Adrenal gland (tissue), 12 donors: Measurements from ENCODE around the gene PIK3R3. TPM values are rescaled to one million over a fixed set of nuclear protein-coding genes. Genes with fewer than 3 reads are reported as not detected.
A peak's percentile ranks its signal among the peaks of the same experiment; 100 is the strongest.

ENCODE experiments used
- DNase-seq, 7 donors: peaks; one replicate each; pipeline ENCODE4 v3.0.0-alpha.2; 2019 to 2020
- H3K27ac ChIP-seq, 5 donors: fragments of 200-600 bp; sonication (generic) in 4 of 5; 1 replicate in 3 of 5; 2 replicates in 2 of 5; pipeline versions ENCODE4 v1.5.1 to v1.8.0; 2016 to 2020; ENCODE audit warnings: mild to moderate bottlenecking in 1 of 5
- H3K27me3 ChIP-seq: fragments of 200-600 bp; 2 replicates; pipeline ENCODE4 v1.8.0; 2021
- H3K36me3 ChIP-seq, 2 donors: fragments of 200-600 bp; replicated peaks in 1 of 2; 1 replicate in 1 of 2; 2 replicates in 1 of 2; pipeline versions ENCODE4 v1.5.1 to v1.8.0; 2018 to 2022
- H3K4me1 ChIP-seq, 2 donors: fragments of 200-600 bp; replicated peaks in 1 of 2; 1 replicate in 1 of 2; 2 replicates in 1 of 2; pipeline versions ENCODE4 v1.5.1 to v1.8.0; 2018 to 2021
- H3K4me3 ChIP-seq, 4 donors: fragments of 200-600 bp; sonication (generic) in 3 of 4; one replicate each; pipeline ENCODE4 v1.5.1; 2016 to 2018
- H3K9me3 ChIP-seq, 3 donors: fragments of 200-600 bp; sonication (generic) in 1 of 3; replicated peaks in 1 of 3; 1 replicate in 2 of 3; 2 replicates in 1 of 3; pipeline versions ENCODE4 v1.5.1 to v1.8.0; 2016 to 2021
- POLR2A ChIP-seq, 2 donors: fragments of 450-650 bp; IDR thresholded peaks; one replicate each; pipeline ENCODE4 v1.6.1; 2017; ENCODE audit warnings: antibody characterized with exemption in 2 of 2, mild to moderate bottlenecking in 2 of 2, moderate library complexity in 1 of 2
- WGBS, 4 donors: extraction: QIAGEN DNeasy Blood & Tissue Kit in 2 of 4; methylation state at CpG; one replicate each; pipeline versions ENCODE4 v1.1.5 to v1.1.7; 2013 to 2017; 5-methylcytosine and 5-hydroxymethylcytosine counted together
- intact Hi-C, 2 donors: fragments of 100-400 bp; cut with DNase I; formaldehyde crosslinking; loops; one replicate each; pipeline versions ENCODE4 v1.14.1 to v1.15.0; 2022 to 2023
- polyA plus RNA-seq, 3 donors: library from polyadenylated mRNA; stranded (reverse); fragments of 200-250 nt in 2 of 3; fragments of 350-450 nt in 1 of 3; fragmentation: Illumina TruSeq in 1 of 3; extraction: RNeasy Lipid Tissue Mini Kit (QIAGEN cat#74804) in 1 of 3; gene quantifications; one replicate each; pipeline ENCODE4 v1.2.3, GENCODE V29; 2013 to 2014
- total RNA-seq, 9 donors: library from RNA; depleted of rRNA in 4 of 9; stranded (reverse); fragments of >200 nt in 4 of 9; fragments of 120-200 nt in 1 of 9; fragmentation: NEBNext Ultra II Directional in 1 of 9; extraction: Animal tissue kit (Norgen Biotek cat#: 25700) in 1 of 9; gene quantifications; one replicate each; pipeline versions ENCODE4 v1.1.0 to v1.2.4, GENCODE V29; 2013 to 2023
- TF ChIP-seq, protein P1 (sequence below), 6 experiments: fragments of 450-650 bp in 4 of 6; fragments of 200-600 bp in 2 of 6; sonication (generic) in 1 of 6; IDR thresholded peaks; 1 replicate in 5 of 6; 2 replicates in 1 of 6; pipeline versions ENCODE4 v1.5.1 to v1.8.0; 2016 to 2021; ENCODE audit warnings: antibody characterized with exemption in 6 of 6, mild to moderate bottlenecking in 2 of 6, moderate library complexity in 1 of 6
- donor health status: healthy with polysubstance abuse.
- donor health status: Bipolar disorder and iron deficiency.
- donor health status: DM: yes; HTN: yes; CAD: no.
- donor health status: DM: no; HTN: no; CAD: no.
- donor health status: DM: no; HTN: no; CAD: no.
- donor health status: DM: yes; HTN: yes; CAD: no.

The PIK3R3 gene
- total and polyA plus RNA-seq, 12 donors: 6.5 to 47.3 (median 21.1) TPM

DNA sequence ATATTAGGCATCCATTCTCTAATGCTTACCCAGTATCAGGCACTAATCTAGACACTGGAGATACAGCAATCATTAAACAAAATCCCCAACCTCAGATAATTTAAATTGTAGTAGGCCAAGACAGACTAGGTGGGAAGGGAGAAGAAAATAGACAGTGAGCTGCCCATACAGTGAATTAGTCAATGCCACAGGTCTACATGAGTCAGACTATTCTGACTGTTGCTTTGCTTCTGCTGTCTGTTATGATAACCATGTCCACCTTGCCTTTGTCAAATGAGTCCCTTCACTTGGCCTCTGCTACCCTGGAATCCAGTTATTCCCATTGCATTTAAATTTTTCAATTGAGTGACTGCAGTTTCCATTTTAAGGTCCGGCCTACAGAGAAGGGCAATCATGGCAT, 59.5 kb downstream of the PIK3R3 start:
- no peaks in the 10 kb centered on the region for H3K27me3 ChIP-seq
- no peaks in the 10 kb centered on the region for H3K36me3 ChIP-seq
- peaks cover 18 to 24% of the 10 kb centered on the region in 2 donors for H3K4me1 ChIP-seq
- no peak for DNase-seq
- WGBS, 4 donors: 86 to 100% (median 97%) methylated on average over 1 of the region's 1 CpG
- H3K4me3 ChIP-seq: no peak overlapping the region
- intact Hi-C loops: loop anchor here in 1 of 2 donors (10.0 kb wide), 1 partner anchor 52 kb away; no protein-coding TSS in a partner anchor
- H3K9me3 ChIP-seq: no peaks in the 10 kb centered on the region
- TF ChIP-seq, protein P1, sequence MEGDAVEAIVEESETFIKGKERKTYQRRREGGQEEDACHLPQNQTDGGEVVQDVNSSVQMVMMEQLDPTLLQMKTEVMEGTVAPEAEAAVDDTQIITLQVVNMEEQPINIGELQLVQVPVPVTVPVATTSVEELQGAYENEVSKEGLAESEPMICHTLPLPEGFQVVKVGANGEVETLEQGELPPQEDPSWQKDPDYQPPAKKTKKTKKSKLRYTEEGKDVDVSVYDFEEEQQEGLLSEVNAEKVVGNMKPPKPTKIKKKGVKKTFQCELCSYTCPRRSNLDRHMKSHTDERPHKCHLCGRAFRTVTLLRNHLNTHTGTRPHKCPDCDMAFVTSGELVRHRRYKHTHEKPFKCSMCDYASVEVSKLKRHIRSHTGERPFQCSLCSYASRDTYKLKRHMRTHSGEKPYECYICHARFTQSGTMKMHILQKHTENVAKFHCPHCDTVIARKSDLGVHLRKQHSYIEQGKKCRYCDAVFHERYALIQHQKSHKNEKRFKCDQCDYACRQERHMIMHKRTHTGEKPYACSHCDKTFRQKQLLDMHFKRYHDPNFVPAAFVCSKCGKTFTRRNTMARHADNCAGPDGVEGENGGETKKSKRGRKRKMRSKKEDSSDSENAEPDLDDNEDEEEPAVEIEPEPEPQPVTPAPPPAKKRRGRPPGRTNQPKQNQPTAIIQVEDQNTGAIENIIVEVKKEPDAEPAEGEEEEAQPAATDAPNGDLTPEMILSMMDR (IDR thresholded peaks at IDR 0.05): no peak
- TF ChIP-seq POLR2A (IDR thresholded peaks at IDR 0.05): no peak
- H3K27ac ChIP-seq: no peak overlapping the region

- no peaks in the 10 kb centered on the region for H3K9me3 ChIP-seq
- H3K4me3 ChIP-seq: peak overlapping the region in 1 of 4 donors; percentile 28
- H3K4me1 ChIP-seq: peaks cover 18 to 24% of the 10 kb centered on the region in 2 donors
- DNase-seq: peak in 3 of 7 donors; percentile 28 to 38 (median 33)
- no peak for TF ChIP-seq POLR2A (IDR thresholded peaks at IDR 0.05)
- TF ChIP-seq, protein P1 (IDR thresholded peaks at IDR 0.05): no peak
- no peaks in the 10 kb centered on the region for H3K27me3 ChIP-seq
- H3K36me3 ChIP-seq: peaks cover 0 to 3% of the 10 kb centered on the region in 2 donors
- WGBS, 4 donors: 35 to 56% (median 40%) methylated on average over 6 of the region's 6 CpGs
- H3K27ac ChIP-seq: peak overlapping the region in 4 of 5 donors; percentile 13 to 52 (median 24)
- intact Hi-C loops: loop anchor here in 1 of 2 donors (10.0 kb wide), 1 partner anchor 55 kb away; no protein-coding TSS in a partner anchor
These were observed 62.1 kb downstream of the PIK3R3 start for GRCh38 chr1:46070164-46070814.

- peaks cover 18 to 24% of the 10 kb centered on the region in 2 donors for H3K4me1 ChIP-seq
These were observed 63.9 kb downstream of the PIK3R3 start for GRCh38 chr1:46068525-46068924.

GRCh38 chr1:46067652-46068051, 64.8 kb downstream of the PIK3R3 start:
- H3K36me3 ChIP-seq: peaks cover 0 to 3% of the 10 kb centered on the region in 2 donors
- H3K9me3 ChIP-seq: no peaks in the 10 kb centered on the region
- H3K27ac ChIP-seq: no peak overlapping the region
- no peak for DNase-seq
- H3K4me1 ChIP-seq: peaks cover 18 to 24% of the 10 kb centered on the region in 2 donors
- TF ChIP-seq, protein P1 (IDR thresholded peaks at IDR 0.05): no peak
- no peak for TF ChIP-seq POLR2A (IDR thresholded peaks at IDR 0.05)
- intact Hi-C loops: no loop called here
- no peak overlapping the region for H3K4me3 ChIP-seq
- no peaks in the 10 kb centered on the region for H3K27me3 ChIP-seq
- 91 to 98% (median 97%) methylated on average over 1 of the region's 1 CpG for WGBS, 4 donors

More at GRCh38 chr1:46068525-46068924, 63.9 kb downstream of the PIK3R3 start:
- no peak for TF ChIP-seq POLR2A (IDR thresholded peaks at IDR 0.05)
- TF ChIP-seq, protein P1 (IDR thresholded peaks at IDR 0.05): no peak
- no peak overlapping the region for H3K4me3 ChIP-seq
- intact Hi-C loops: no loop called here
- no peaks in the 10 kb centered on the region for H3K27me3 ChIP-seq
- no peak overlapping the region for H3K27ac ChIP-seq
- H3K36me3 ChIP-seq: peaks cover 0 to 3% of the 10 kb centered on the region in 2 donors
- H3K9me3 ChIP-seq: no peaks in the 10 kb centered on the region
- DNase-seq: no peak
- 87 to 98% (median 92%) methylated on average over 3 of the region's 3 CpGs for WGBS, 4 donors
